GM13977 (cell line): Measurements from ENCODE around the gene CYP27B1.

ENCODE experiments used
- DNase-seq: peaks from one replicate; pipeline ENCODE4 v3.0.0; 2012; ENCODE audit warnings: low spot score
- CTCF ChIP-seq: IDR thresholded peaks from 2 replicates; pipeline ENCODE4 v1.5.1; 2012; ENCODE audit warnings: mild to moderate bottlenecking, control low read depth; ENCODE audit not compliant: insufficient read depth; ENCODE audit errors: extremely low read depth, missing control alignments
- in situ Hi-C: fragments of 300-500 bp; cut with MboI; formaldehyde crosslinking; loops from one replicate; pipeline ENCODE4 v1.12.0; 2022; ENCODE audit warnings: low sequenced_read_pairs, low pct_unique_long_range_greater_than_20kb, mixed read lengths, inconsistent platforms; ENCODE audit not compliant: unreplicated experiment

CYP27B1 gene

GRCh38 chr12:57754411-57755193 lies 12.3 kb downstream of the CYP27B1 start, which contains the start of gene MARCHF9:
MARCHF9 (plus strand) TSS chr12:57755103; CDS start chr12:57755529, 426 bp downstream.
- in situ Hi-C loops, result no loop called here
- no peak for TF ChIP-seq CTCF
- DNase-seq, result peak; percentile 93

- in situ Hi-C loops, result no loop called here
- DNase-seq, result no peak
- no peak for TF ChIP-seq CTCF
Measured at GRCh38 chr12:57753756-57754337, 13.0 kb downstream of the CYP27B1 start.

GRCh38 chr12:57752668-57753000 lies 14.2 kb downstream of the CYP27B1 start:
- in situ Hi-C loops, result no loop called here
- no peak for DNase-seq
- no peak for TF ChIP-seq CTCF

- no peak for TF ChIP-seq CTCF
- peak; percentile 98 for DNase-seq
- in situ Hi-C loops, result no loop called here
Measured at GRCh38 chr12:57751788-57752667, 14.8 kb downstream of the CYP27B1 start, which contains the start of gene CDK4. CDK4 (minus strand) TSS chr12:57752310; CDS start chr12:57751717, 593 bp downstream.

- in situ Hi-C loops, result no loop called here
- DNase-seq, result no peak
- no peak for TF ChIP-seq CTCF
Measured at GRCh38 chr12:57751432-57751787, 15.5 kb downstream of the CYP27B1 start.
